CD4-positive, alpha-beta T cell (primary cell): ENCODE measurements around the gene RASA3. TPM values are rescaled to one million over a fixed set of nuclear protein-coding genes. Genes with fewer than 3 reads are reported as not detected.

Experiments used
- ATAC-seq: fragments of 200-7000 bp; cut with Tn5 transposase; one replicate; pipeline ENCODE4 v1.10.0; 2022; ENCODE audit warnings: mild to moderate bottlenecking; ENCODE audit not compliant: poor library complexity
- CTCF ChIA-PET: fragments of 350-600 bp; sonication (Branson Sonifier 250); formaldehyde crosslinking; loops from one replicate; lab custom pipeline; 2021; ENCODE audit warnings: antibody characterized with exemption, inconsistent platforms; lab: Charles Lee
- POLR2A ChIA-PET: fragments of 350-600 bp; sonication (Branson Sonifier 250); formaldehyde crosslinking; loops from one replicate; lab custom pipeline; 2021; ENCODE audit warnings: antibody characterized with exemption, inconsistent platforms; lab: Charles Lee
- DNase-seq, 14 experiments: peaks; one replicate each; pipeline ENCODE4 v3.0.0-alpha.2; 2013 to 2020; ENCODE audit warnings: mixed read lengths in 2 of 14
- H3K27ac ChIP-seq, 2 donors: one replicate each; pipeline versions ENCODE4 v1.5.1 to v1.7.0; 2013; ENCODE audit warnings: low read length in 2 of 2, low read depth in 1 of 2, mild to moderate bottlenecking in 1 of 2
- H3K27me3 ChIP-seq, 2 experiments: 1 replicate in 1 of 2; 2 replicates in 1 of 2; pipeline versions ENCODE4 v1.6.1 to v1.7.0; 2013; ENCODE audit warnings: low read length in 2 of 2, control low read depth in 1 of 2, mild to moderate bottlenecking in 1 of 2, moderate library complexity in 1 of 2; ENCODE audit not compliant: insufficient read depth in 2 of 2, control insufficient read depth in 1 of 2
- H3K36me3 ChIP-seq: one replicate; pipeline ENCODE4 v1.6.1; 2013; ENCODE audit warnings: low read length, control low read depth; ENCODE audit not compliant: insufficient read depth
- H3K4me1 ChIP-seq: one replicate; pipeline ENCODE4 v1.6.1; 2013; ENCODE audit warnings: low read length, control low read depth; ENCODE audit not compliant: insufficient read depth
- H3K4me3 ChIP-seq: one replicate; pipeline ENCODE4 v1.5.1; 2013; ENCODE audit warnings: mild to moderate bottlenecking, low read length, moderate library complexity
- H3K9me3 ChIP-seq, 2 experiments: 1 replicate in 1 of 2; 2 replicates in 1 of 2; pipeline versions ENCODE4 v1.6.1 to v1.7.0; 2013; ENCODE audit warnings: low read length in 2 of 2, mild to moderate bottlenecking in 2 of 2, control low read depth in 1 of 2, moderate library complexity in 1 of 2; ENCODE audit not compliant: control insufficient read depth in 1 of 2, insufficient read depth in 1 of 2
- H3K27ac Mint-ChIP-seq: one replicate; pipeline ENCODE4 v1.8.0; 2020; ENCODE audit warnings: mixed read lengths
- H3K27me3 Mint-ChIP-seq: one replicate; pipeline ENCODE4 v1.8.0; 2021; ENCODE audit warnings: mixed read lengths
- H3K36me3 Mint-ChIP-seq: one replicate; pipeline ENCODE4 v1.8.0; 2021; ENCODE audit warnings: low read depth, mixed read lengths
- H3K4me1 Mint-ChIP-seq: one replicate; pipeline ENCODE4 v1.8.0; 2021; ENCODE audit warnings: low read depth, mixed read lengths
- H3K4me3 Mint-ChIP-seq: one replicate; pipeline ENCODE4 v1.8.0; 2020; ENCODE audit warnings: mild to moderate bottlenecking, mixed read lengths
- H3K9me3 Mint-ChIP-seq: one replicate; pipeline ENCODE4 v1.8.0; 2020; ENCODE audit warnings: mixed read lengths
- CTCF ChIP-seq: fragments of 200-600 bp; IDR thresholded peaks from one replicate; pipeline ENCODE4 v1.8.0; 2022; ENCODE audit warnings: antibody characterized with exemption, mild to moderate bottlenecking
- intact Hi-C, 2 experiments: fragments of 100-400 bp; cut with DNase I in 1 of 2; cut with micrococcal nuclease in 1 of 2; formaldehyde crosslinking; loops; one replicate each; pipeline versions ENCODE4 v1.15.1 to v1.9.0; 2023 to 2025; cut with DNase I, micrococcal nuclease
- total RNA-seq, 174 experiments: library from RNA in 2 of 174; stranded (reverse) in 2 of 174; gene quantifications; one replicate each; pipeline ENCODE4 v1.2.3 and lab custom pipeline; 2021 to 2026

The RASA3 gene
- total RNA-seq, 2 experiments from 2014 or later = 181 to 184 TPM

GRCh38 chr13:114007566-114007965, 124.9 kb downstream of the RASA3 start:
- ChIA-PET POLR2A (no interaction called here), CTCF (no interaction called here)
- Mint-ChIP-seq H3K4me3 (no peak overlapping the region), H3K4me1 (peaks cover 6% of the 10 kb centered on the region), H3K27me3 (no peaks in the 10 kb centered on the region), H3K27ac (no peak overlapping the region), H3K36me3 (peaks cover 44% of the 10 kb centered on the region), H3K9me3 (no peaks in the 10 kb centered on the region)
- TF ChIP-seq CTCF = no peak
- Histone ChIP-seq H3K4me3 (no peak overlapping the region), H3K4me1 (peaks cover 4% of the 10 kb centered on the region), H3K36me3 (peaks cover 64% of the 10 kb centered on the region), H3K27me3 (no peaks in the 10 kb centered on the region), H3K9me3 (no peaks in the 10 kb centered on the region), H3K27ac (no peak overlapping the region)
- peak in 1 of 14 experiments; percentile 0 for DNase-seq
- ATAC-seq = no peak
- intact Hi-C loops = no loop called here

- H3K4me3 Mint-ChIP-seq = no peak overlapping the region
- POLR2A ChIA-PET = no interaction called here
- H3K9me3 Mint-ChIP-seq = no peaks in the 10 kb centered on the region
- Histone ChIP-seq H3K4me3 (no peak overlapping the region), H3K4me1 (no peaks in the 10 kb centered on the region), H3K9me3 (no peaks in the 10 kb centered on the region), H3K36me3 (peaks cover 65% of the 10 kb centered on the region), H3K27me3 (no peaks in the 10 kb centered on the region), H3K27ac (no peak overlapping the region)
- CTCF ChIA-PET = no interaction called here
- DNase-seq = peak in 1 of 14 experiments; percentile 1
- TF ChIP-seq CTCF = no peak
- intact Hi-C loops = no loop called here
- H3K27ac Mint-ChIP-seq = peak overlapping the region; percentile 59
- no peak for ATAC-seq
- no peaks in the 10 kb centered on the region for H3K27me3 Mint-ChIP-seq
- no peaks in the 10 kb centered on the region for H3K4me1 Mint-ChIP-seq
- H3K36me3 Mint-ChIP-seq = peaks cover 60% of the 10 kb centered on the region
Measured at GRCh38 chr13:114005206-114005724, 127.2 kb downstream of the RASA3 start.

DNA sequence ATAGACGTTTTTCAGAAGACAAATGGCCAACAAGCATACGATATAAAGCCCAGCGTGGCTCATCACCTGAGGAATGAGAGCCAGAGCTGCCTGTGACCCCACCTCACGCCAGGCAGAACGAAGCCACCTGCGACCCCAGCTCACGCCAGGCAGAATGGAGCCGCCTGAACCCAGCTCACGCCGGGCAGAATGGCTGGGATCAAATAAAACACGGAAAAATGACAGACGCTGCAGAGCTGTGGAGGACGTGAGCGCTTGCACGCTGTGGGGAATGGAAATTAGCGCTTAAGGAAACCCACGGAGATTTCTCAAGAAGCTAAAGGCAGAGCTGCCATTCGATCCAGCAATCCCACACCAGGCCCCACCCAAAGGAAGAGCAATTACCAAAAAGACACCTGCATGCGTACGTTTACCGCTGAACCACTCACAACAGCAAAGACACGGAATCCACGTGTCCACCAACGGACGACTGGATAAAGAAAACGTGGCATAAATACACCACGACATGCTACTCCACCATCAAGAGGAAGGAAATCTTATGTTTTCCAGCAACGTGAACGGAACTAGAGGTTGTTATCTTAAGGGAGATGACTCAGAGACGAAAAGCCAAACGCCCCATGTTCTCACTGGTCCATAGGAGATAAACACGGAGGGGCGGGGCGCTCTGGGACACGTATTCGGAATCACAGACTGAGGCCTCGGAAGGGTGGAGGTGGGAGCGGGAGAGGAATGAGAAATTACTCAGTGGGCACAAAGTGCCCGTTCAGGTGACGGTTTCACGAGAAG, 127.8 kb downstream of the RASA3 start:
- Histone ChIP-seq H3K4me3 (no peak overlapping the region), H3K9me3 (no peaks in the 10 kb centered on the region), H3K4me1 (no peaks in the 10 kb centered on the region), H3K27ac (no peak overlapping the region), H3K36me3 (peaks cover 63% of the 10 kb centered on the region), H3K27me3 (no peaks in the 10 kb centered on the region)
- H3K27me3 Mint-ChIP-seq = no peaks in the 10 kb centered on the region
- intact Hi-C loops = no loop called here
- H3K4me3 Mint-ChIP-seq = peak overlapping the region; percentile 25
- peaks cover 56% of the 10 kb centered on the region for H3K36me3 Mint-ChIP-seq
- no peaks in the 10 kb centered on the region for H3K4me1 Mint-ChIP-seq
- H3K9me3 Mint-ChIP-seq = no peaks in the 10 kb centered on the region
- no peak for TF ChIP-seq CTCF
- ChIA-PET POLR2A (no interaction called here), CTCF (no interaction called here)
- DNase-seq = peak in 1 of 14 experiments; percentile 2
- ATAC-seq = no peak
- peak overlapping the region; percentile 59 for H3K27ac Mint-ChIP-seq
